Measurements from ENCODE around the gene DISP2. TPM values are rescaled to one million over a fixed set of nuclear protein-coding genes. Genes with fewer than 3 reads are reported as not detected.

DISP2 gene
- total RNA-seq, 1 experiment from 2014 or later = 4.6 TPM

- no peaks in the 10 kb centered on the region for H3K36me3 ChIP-seq (ENCODE audit: control insufficient read depth, insufficient read depth, low read length)
- H3K36me3 Mint-ChIP-seq (ENCODE audit: insufficient read depth, unreplicated experiment) = no peaks in the 10 kb centered on the region
- no peak overlapping the region for H3K4me3 ChIP-seq (ENCODE audit: low read depth, low read length)
- H3K27me3 Mint-ChIP-seq (ENCODE audit: insufficient read depth, unreplicated experiment) = no peaks in the 10 kb centered on the region
- no peak for TF ChIP-seq CTCF (IDR thresholded peaks at IDR 0.05; ENCODE audit: insufficient read depth in 1 of 2, low read depth in 1 of 2, low read length in 1 of 2, severe bottlenecking in 1 of 2, unreplicated experiment in 1 of 2)
- no peaks in the 10 kb centered on the region for H3K9me3 Mint-ChIP-seq (ENCODE audit: unreplicated experiment)
- no peaks in the 10 kb centered on the region for H3K4me1 Mint-ChIP-seq (ENCODE audit: low read depth, unreplicated experiment)
- POLR2A ChIA-PET = no interaction called here
- no peak overlapping the region for H3K4me3 Mint-ChIP-seq (ENCODE audit: unreplicated experiment)
- intact Hi-C loops (cut with micrococcal nuclease; ENCODE audit: unreplicated experiment) = no loop called here
- H3K4me1 ChIP-seq = no peaks in the 10 kb centered on the region
- H3K27me3 ChIP-seq (replicated peaks; ENCODE audit: control insufficient read depth, insufficient read depth, low read length) = no peaks in the 10 kb centered on the region
- CTCF ChIA-PET = no interaction called here
- BruUV-seq (replicated peaks) = no TSS peak
- H3K9me3 ChIP-seq = no peaks in the 10 kb centered on the region
- no peak for DNase-seq
- no peak overlapping the region for H3K27ac Mint-ChIP-seq (ENCODE audit: unreplicated experiment)
Observed at GRCh38 chr15:40367371-40367685, 9.3 kb downstream of the DISP2 start.

DNA sequence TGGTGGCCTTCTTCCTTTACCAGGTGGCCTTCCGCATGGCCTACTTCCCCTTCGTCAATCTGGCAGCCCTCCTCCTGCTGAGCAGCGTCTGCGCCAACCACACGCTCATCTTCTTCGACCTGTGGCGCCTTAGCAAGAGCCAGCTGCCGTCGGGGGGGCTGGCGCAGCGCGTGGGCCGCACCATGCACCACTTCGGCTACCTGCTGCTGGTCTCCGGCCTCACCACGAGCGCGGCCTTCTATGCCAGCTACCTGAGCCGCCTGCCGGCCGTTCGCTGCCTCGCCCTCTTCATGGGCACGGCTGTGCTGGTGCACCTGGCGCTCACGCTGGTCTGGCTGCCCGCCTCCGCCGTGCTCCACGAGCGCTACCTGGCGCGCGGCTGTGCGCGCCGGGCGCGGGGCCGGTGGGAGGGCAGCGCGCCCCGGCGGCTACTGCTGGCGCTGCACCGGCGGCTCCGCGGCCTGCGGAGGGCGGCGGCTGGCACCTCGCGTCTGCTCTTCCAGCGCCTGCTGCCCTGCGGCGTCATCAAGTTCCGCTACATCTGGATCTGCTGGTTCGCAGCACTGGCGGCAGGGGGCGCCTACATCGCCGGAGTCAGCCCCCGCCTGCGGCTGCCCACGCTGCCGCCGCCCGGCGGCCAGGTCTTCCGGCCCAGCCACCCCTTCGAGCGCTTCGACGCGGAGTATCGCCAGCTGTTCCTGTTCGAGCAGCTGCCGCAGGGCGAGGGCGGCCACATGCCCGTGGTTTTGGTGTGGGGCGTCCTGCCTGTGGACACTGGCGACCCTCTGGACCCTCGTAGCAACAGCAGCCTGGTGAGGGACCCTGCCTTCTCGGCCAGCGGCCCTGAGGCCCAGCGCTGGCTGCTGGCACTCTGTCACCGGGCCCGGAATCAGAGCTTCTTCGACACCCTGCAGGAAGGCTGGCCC is 9.9 kb downstream of the DISP2 start:
- no peaks in the 10 kb centered on the region for H3K9me3 ChIP-seq
- H3K4me3 ChIP-seq (ENCODE audit: low read depth, low read length) = no peak overlapping the region
- H3K4me1 Mint-ChIP-seq (ENCODE audit: low read depth, unreplicated experiment) = no peaks in the 10 kb centered on the region
- TF ChIP-seq CTCF (IDR thresholded peaks at IDR 0.05; ENCODE audit: insufficient read depth in 1 of 2, low read depth in 1 of 2, low read length in 1 of 2, severe bottlenecking in 1 of 2, unreplicated experiment in 1 of 2) = no peak
- H3K9me3 Mint-ChIP-seq (ENCODE audit: unreplicated experiment) = no peaks in the 10 kb centered on the region
- intact Hi-C loops (cut with micrococcal nuclease; ENCODE audit: unreplicated experiment) = no loop called here
- no peaks in the 10 kb centered on the region for H3K27me3 ChIP-seq (replicated peaks; ENCODE audit: control insufficient read depth, insufficient read depth, low read length)
- POLR2A ChIA-PET = no interaction called here
- no peak overlapping the region for H3K27ac Mint-ChIP-seq (ENCODE audit: unreplicated experiment)
- no peaks in the 10 kb centered on the region for H3K36me3 ChIP-seq (ENCODE audit: control insufficient read depth, insufficient read depth, low read length)
- BruUV-seq (replicated peaks) = no TSS peak
- CTCF ChIA-PET = no interaction called here
- no peak for DNase-seq
- H3K27me3 Mint-ChIP-seq (ENCODE audit: insufficient read depth, unreplicated experiment) = no peaks in the 10 kb centered on the region
- no peaks in the 10 kb centered on the region for H3K4me1 ChIP-seq
- no peaks in the 10 kb centered on the region for H3K36me3 Mint-ChIP-seq (ENCODE audit: insufficient read depth, unreplicated experiment)
- H3K4me3 Mint-ChIP-seq (ENCODE audit: unreplicated experiment) = no peak overlapping the region

GRCh38 chr15:40368719-40369473 is 10.9 kb downstream of the DISP2 start:
- CTCF ChIA-PET = no interaction called here
- POLR2A ChIA-PET = no interaction called here
- no peak overlapping the region for H3K27ac Mint-ChIP-seq (ENCODE audit: unreplicated experiment)
- no peak overlapping the region for H3K4me3 ChIP-seq (ENCODE audit: low read depth, low read length)
- no peak overlapping the region for H3K4me3 Mint-ChIP-seq (ENCODE audit: unreplicated experiment)
- H3K9me3 ChIP-seq = no peaks in the 10 kb centered on the region
- no peak for DNase-seq
- H3K9me3 Mint-ChIP-seq (ENCODE audit: unreplicated experiment) = no peaks in the 10 kb centered on the region
- H3K27me3 Mint-ChIP-seq (ENCODE audit: insufficient read depth, unreplicated experiment) = no peaks in the 10 kb centered on the region
- TF ChIP-seq CTCF (IDR thresholded peaks at IDR 0.05; ENCODE audit: insufficient read depth in 1 of 2, low read depth in 1 of 2, low read length in 1 of 2, severe bottlenecking in 1 of 2, unreplicated experiment in 1 of 2) = no peak
- H3K4me1 Mint-ChIP-seq (ENCODE audit: low read depth, unreplicated experiment) = no peaks in the 10 kb centered on the region
- no peaks in the 10 kb centered on the region for H3K4me1 ChIP-seq
- no peaks in the 10 kb centered on the region for H3K36me3 ChIP-seq (ENCODE audit: control insufficient read depth, insufficient read depth, low read length)
- H3K36me3 Mint-ChIP-seq (ENCODE audit: insufficient read depth, unreplicated experiment) = no peaks in the 10 kb centered on the region
- BruUV-seq (replicated peaks) = no TSS peak
- intact Hi-C loops (cut with micrococcal nuclease; ENCODE audit: unreplicated experiment) = no loop called here
- no peaks in the 10 kb centered on the region for H3K27me3 ChIP-seq (replicated peaks; ENCODE audit: control insufficient read depth, insufficient read depth, low read length)
